Liver (tissue), 9 donors: ENCODE measurements around the gene BPHL. TPM values are rescaled to one million over a fixed set of nuclear protein-coding genes. Genes with fewer than 3 reads are reported as not detected.

Source experiments
- DNase-seq: peaks from one replicate; pipeline ENCODE4 v3.0.0-alpha.2; 2017; ENCODE audit warnings: low spot score
- H3K27ac ChIP-seq, 2 donors: one replicate each; pipeline ENCODE4 v1.7.0; 2013; ENCODE audit warnings: inconsistent platforms in 2 of 2, low read length in 2 of 2, control low read depth in 1 of 2, low read depth in 1 of 2, mild to moderate bottlenecking in 1 of 2
- H3K27me3 ChIP-seq, 4 donors: one replicate each; pipeline versions ENCODE4 v1.6.1 to v1.7.0; 2013; ENCODE audit warnings: low read length in 3 of 4, inconsistent platforms in 1 of 4, mild to moderate bottlenecking in 1 of 4, moderate library complexity in 1 of 4; ENCODE audit not compliant: control insufficient read depth in 4 of 4, insufficient read depth in 4 of 4
- H3K36me3 ChIP-seq, 4 donors: one replicate each; pipeline versions ENCODE4 v1.6.1 to v1.7.0; 2013; ENCODE audit warnings: low read length in 3 of 4, mild to moderate bottlenecking in 3 of 4, low read depth in 1 of 4, moderate library complexity in 1 of 4; ENCODE audit not compliant: control insufficient read depth in 4 of 4, insufficient read depth in 3 of 4
- H3K4me1 ChIP-seq, 4 donors: one replicate each; pipeline versions ENCODE4 v1.6.1 to v1.7.0; 2013; ENCODE audit warnings: low read length in 3 of 4, mild to moderate bottlenecking in 3 of 4, moderate library complexity in 1 of 4; ENCODE audit not compliant: control insufficient read depth in 4 of 4, insufficient read depth in 4 of 4
- H3K4me3 ChIP-seq, 3 donors: one replicate each; pipeline versions ENCODE4 v1.6.1 to v1.7.0; 2013; ENCODE audit warnings: low read length in 3 of 3, control low read depth in 1 of 3, low read depth in 1 of 3, mild to moderate bottlenecking in 1 of 3
- H3K9ac ChIP-seq, 2 donors: one replicate each; pipeline ENCODE4 v1.7.0; 2013; ENCODE audit warnings: low read length in 2 of 2, mild to moderate bottlenecking in 2 of 2, moderate library complexity in 2 of 2, control low read depth in 1 of 2, low read depth in 1 of 2
- H3K9me3 ChIP-seq, 4 donors: one replicate each; pipeline versions ENCODE4 v1.6.1 to v1.7.0; 2013; ENCODE audit warnings: low read length in 3 of 4; ENCODE audit not compliant: control insufficient read depth in 4 of 4
- CTCF ChIP-seq: fragments of 150-350 bp; IDR thresholded peaks from 2 replicates; pipeline ENCODE4 v1.5.1; 2017; ENCODE audit warnings: improper control_type of control experiment, low read depth, low read length; ENCODE audit not compliant: missing input control
- EGR1 ChIP-seq, 2 donors: IDR thresholded peaks; 2 replicates each; pipeline ENCODE4 v1.6.1; 2016 to 2018; ENCODE audit warnings: antibody characterized with exemption in 2 of 2, low read depth in 2 of 2
- FOXA1 ChIP-seq: IDR thresholded peaks from 2 replicates; pipeline ENCODE4 v1.6.1; 2016; ENCODE audit warnings: antibody characterized with exemption
- FOXA2 ChIP-seq: IDR thresholded peaks from 2 replicates; pipeline ENCODE4 v1.6.1; 2016; ENCODE audit warnings: antibody characterized with exemption
- GABPA ChIP-seq, 2 donors: IDR thresholded peaks in 1 of 2; conservative IDR thresholded peaks in 1 of 2; 2 replicates each; pipeline ENCODE4 v1.6.1; 2016; ENCODE audit warnings: antibody characterized with exemption in 2 of 2, mild to moderate bottlenecking in 1 of 2, moderate library complexity in 1 of 2
- HNF4A ChIP-seq, 2 donors: conservative IDR thresholded peaks; 2 replicates each; pipeline ENCODE4 v1.6.1; 2016; ENCODE audit warnings: antibody characterized with exemption in 2 of 2, mild to moderate bottlenecking in 2 of 2
- HNF4G ChIP-seq: IDR thresholded peaks from 2 replicates; pipeline ENCODE4 v1.6.1; 2016; ENCODE audit warnings: antibody characterized with exemption
- JUND ChIP-seq, 2 donors: IDR thresholded peaks; 2 replicates each; pipeline ENCODE4 v1.6.1; 2016; ENCODE audit warnings: antibody characterized with exemption in 2 of 2
- NR2F2 ChIP-seq: IDR thresholded peaks from 2 replicates; pipeline ENCODE4 v1.6.1; 2016; ENCODE audit warnings: antibody characterized with exemption
- RAD21 ChIP-seq, 2 donors: IDR thresholded peaks; 2 replicates each; pipeline ENCODE4 v1.6.1; 2016; ENCODE audit warnings: antibody characterized with exemption in 2 of 2, mild to moderate bottlenecking in 2 of 2
- RXRA ChIP-seq, 2 donors: IDR thresholded peaks; 2 replicates each; pipeline ENCODE4 v1.6.1; 2017 to 2018; ENCODE audit warnings: antibody characterized with exemption in 2 of 2, mild to moderate bottlenecking in 1 of 2
- SP1 ChIP-seq: IDR thresholded peaks from 2 replicates; pipeline ENCODE4 v1.6.1; 2018; ENCODE audit warnings: antibody characterized with exemption, mild to moderate bottlenecking
- TAF1 ChIP-seq: conservative IDR thresholded peaks from 2 replicates; pipeline ENCODE4 v1.6.1; 2016; ENCODE audit warnings: antibody characterized with exemption, mild to moderate bottlenecking
- YY1 ChIP-seq: IDR thresholded peaks from 2 replicates; pipeline ENCODE4 v1.6.1; 2016; ENCODE audit warnings: antibody characterized with exemption, mild to moderate bottlenecking
- WGBS: extraction: QIAGEN DNeasy Blood & Tissue Kit; methylation state at CpG from one replicate; pipeline ENCODE4 v1.1.7; 2013; 5-methylcytosine and 5-hydroxymethylcytosine counted together
- polyA plus RNA-seq, 2 donors: library from polyadenylated mRNA; stranded (reverse) in 1 of 2; unstranded in 1 of 2; fragments of 200-250 nt in 1 of 2; fragments of >200 nt in 1 of 2; fragmentation: Nextera tagmentation in 1 of 2; extraction: Ambion mirVana in 1 of 2; gene quantifications; one replicate each; pipeline versions ENCODE4 v1.2.1 to v1.2.3, GENCODE V29; 2013 to 2015
- total RNA-seq, 2 donors: library from RNA; depleted of rRNA; stranded (reverse); fragments of >200 nt; gene quantifications; one replicate each; pipeline ENCODE4 v1.2.3, GENCODE V29; 2014
- TF ChIP-seq, protein P1 (sequence below): IDR thresholded peaks from 2 replicates; pipeline ENCODE4 v1.6.1; 2016; ENCODE audit warnings: antibody characterized with exemption
- TF ChIP-seq, protein P2 (sequence below): IDR thresholded peaks from 2 replicates; pipeline ENCODE4 v1.6.1; 2016; ENCODE audit warnings: antibody characterized with exemption
- TF ChIP-seq, protein P3 (sequence below): IDR thresholded peaks from 2 replicates; pipeline ENCODE4 v1.6.1; 2016; ENCODE audit warnings: antibody characterized with exemption
- TF ChIP-seq, protein P4 (sequence below): IDR thresholded peaks from 2 replicates; pipeline ENCODE4 v1.6.1; 2016; ENCODE audit warnings: antibody characterized with exemption, mild to moderate bottlenecking
- donor health status: healthy.
- donor health status: healthy.
- donor health status: healthy.
- donor health status: healthy.
- donor health status: healthy.

The BPHL gene
- total and polyA plus RNA-seq, 4 donors: 16.0 to 90.8 (median 31.5) TPM

- peaks cover 2 to 10% (median 4%) of the 10 kb centered on the region in 4 donors for H3K36me3 ChIP-seq
- peaks cover 6 to 49% (median 32%) of the 10 kb centered on the region in 4 donors for H3K4me1 ChIP-seq
- 11% methylated on average over 19 of the region's 19 CpGs for WGBS
- H3K9me3 ChIP-seq: no peaks in the 10 kb centered on the region
- peak overlapping the region; percentile 89 to 93 for H3K9ac ChIP-seq
- peak overlapping the region; percentile 94 to 96 for H3K27ac ChIP-seq
- DNase-seq: no peak
- TF ChIP-seq RAD21 (IDR thresholded peaks at IDR 0.05) (no peak), HNF4A (conservative IDR thresholded peaks at IDR 0.05) (peak; percentile 96 to 97), YY1 (peak; percentile 11), RXRA (IDR thresholded peaks at IDR 0.05) (peak; percentile 66 to 72), EGR1 (IDR thresholded peaks at IDR 0.05; ENCODE audit: low read depth in 2 of 2) (peak in 1 of 2 donors; percentile 16), NR2F2 (no peak), HNF4G (peak; percentile 78), SP1 (peak; percentile 63), CTCF (no peak)
- TF ChIP-seq, protein P1, sequence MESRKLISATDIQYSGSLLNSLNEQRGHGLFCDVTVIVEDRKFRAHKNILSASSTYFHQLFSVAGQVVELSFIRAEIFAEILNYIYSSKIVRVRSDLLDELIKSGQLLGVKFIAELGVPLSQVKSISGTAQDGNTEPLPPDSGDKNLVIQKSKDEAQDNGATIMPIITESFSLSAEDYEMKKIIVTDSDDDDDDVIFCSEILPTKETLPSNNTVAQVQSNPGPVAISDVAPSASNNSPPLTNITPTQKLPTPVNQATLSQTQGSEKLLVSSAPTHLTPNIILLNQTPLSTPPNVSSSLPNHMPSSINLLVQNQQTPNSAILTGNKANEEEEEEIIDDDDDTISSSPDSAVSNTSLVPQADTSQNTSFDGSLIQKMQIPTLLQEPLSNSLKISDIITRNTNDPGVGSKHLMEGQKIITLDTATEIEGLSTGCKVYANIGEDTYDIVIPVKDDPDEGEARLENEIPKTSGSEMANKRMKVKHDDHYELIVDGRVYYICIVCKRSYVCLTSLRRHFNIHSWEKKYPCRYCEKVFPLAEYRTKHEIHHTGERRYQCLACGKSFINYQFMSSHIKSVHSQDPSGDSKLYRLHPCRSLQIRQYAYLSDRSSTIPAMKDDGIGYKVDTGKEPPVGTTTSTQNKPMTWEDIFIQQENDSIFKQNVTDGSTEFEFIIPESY: no peak
- no peaks in the 10 kb centered on the region for H3K27me3 ChIP-seq
- H3K4me3 ChIP-seq: peak overlapping the region; percentile 75 to 87 (median 84)
Observed at GRCh38 chr6:3119040-3119723, 671 bp downstream of the BPHL start.

- Histone ChIP-seq H3K4me3 (peak overlapping the region; percentile 14 to 29 (median 14)), H3K27me3 (no peaks in the 10 kb centered on the region), H3K4me1 (peaks cover 6 to 53% (median 37%) of the 10 kb centered on the region in 4 donors), H3K9ac (peak overlapping the region in 1 of 2 donors; percentile 50), H3K27ac (peak overlapping the region; percentile 76 to 77), H3K9me3 (no peaks in the 10 kb centered on the region), H3K36me3 (no peaks in the 10 kb centered on the region)
- no peak for DNase-seq
- 43% methylated on average over 5 of the region's 5 CpGs for WGBS
- TF ChIP-seq, protein P2, sequence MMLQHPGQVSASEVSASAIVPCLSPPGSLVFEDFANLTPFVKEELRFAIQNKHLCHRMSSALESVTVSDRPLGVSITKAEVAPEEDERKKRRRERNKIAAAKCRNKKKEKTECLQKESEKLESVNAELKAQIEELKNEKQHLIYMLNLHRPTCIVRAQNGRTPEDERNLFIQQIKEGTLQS: no peak
- TF ChIP-seq SP1 (no peak), RAD21 (IDR thresholded peaks at IDR 0.05) (no peak), YY1 (peak; percentile 86), FOXA2 (no peak), NR2F2 (no peak), HNF4A (conservative IDR thresholded peaks at IDR 0.05) (peak; percentile 46 to 72), TAF1 (no peak), CTCF (no peak), RXRA (IDR thresholded peaks at IDR 0.05) (peak in 1 of 2 donors; percentile 18), EGR1 (IDR thresholded peaks at IDR 0.05; ENCODE audit: low read depth in 2 of 2) (no peak), HNF4G (no peak), FOXA1 (no peak), JUND (IDR thresholded peaks at IDR 0.05) (peak in 1 of 2 donors; percentile 2), GABPA (IDR thresholded peaks at IDR 0.05 in 1 of 2, conservative IDR thresholded peaks at IDR 0.05 in 1 of 2) (no peak)
- TF ChIP-seq, protein P3, sequence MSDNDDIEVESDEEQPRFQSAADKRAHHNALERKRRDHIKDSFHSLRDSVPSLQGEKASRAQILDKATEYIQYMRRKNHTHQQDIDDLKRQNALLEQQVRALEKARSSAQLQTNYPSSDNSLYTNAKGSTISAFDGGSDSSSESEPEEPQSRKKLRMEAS: no peak
- TF ChIP-seq, protein P4, sequence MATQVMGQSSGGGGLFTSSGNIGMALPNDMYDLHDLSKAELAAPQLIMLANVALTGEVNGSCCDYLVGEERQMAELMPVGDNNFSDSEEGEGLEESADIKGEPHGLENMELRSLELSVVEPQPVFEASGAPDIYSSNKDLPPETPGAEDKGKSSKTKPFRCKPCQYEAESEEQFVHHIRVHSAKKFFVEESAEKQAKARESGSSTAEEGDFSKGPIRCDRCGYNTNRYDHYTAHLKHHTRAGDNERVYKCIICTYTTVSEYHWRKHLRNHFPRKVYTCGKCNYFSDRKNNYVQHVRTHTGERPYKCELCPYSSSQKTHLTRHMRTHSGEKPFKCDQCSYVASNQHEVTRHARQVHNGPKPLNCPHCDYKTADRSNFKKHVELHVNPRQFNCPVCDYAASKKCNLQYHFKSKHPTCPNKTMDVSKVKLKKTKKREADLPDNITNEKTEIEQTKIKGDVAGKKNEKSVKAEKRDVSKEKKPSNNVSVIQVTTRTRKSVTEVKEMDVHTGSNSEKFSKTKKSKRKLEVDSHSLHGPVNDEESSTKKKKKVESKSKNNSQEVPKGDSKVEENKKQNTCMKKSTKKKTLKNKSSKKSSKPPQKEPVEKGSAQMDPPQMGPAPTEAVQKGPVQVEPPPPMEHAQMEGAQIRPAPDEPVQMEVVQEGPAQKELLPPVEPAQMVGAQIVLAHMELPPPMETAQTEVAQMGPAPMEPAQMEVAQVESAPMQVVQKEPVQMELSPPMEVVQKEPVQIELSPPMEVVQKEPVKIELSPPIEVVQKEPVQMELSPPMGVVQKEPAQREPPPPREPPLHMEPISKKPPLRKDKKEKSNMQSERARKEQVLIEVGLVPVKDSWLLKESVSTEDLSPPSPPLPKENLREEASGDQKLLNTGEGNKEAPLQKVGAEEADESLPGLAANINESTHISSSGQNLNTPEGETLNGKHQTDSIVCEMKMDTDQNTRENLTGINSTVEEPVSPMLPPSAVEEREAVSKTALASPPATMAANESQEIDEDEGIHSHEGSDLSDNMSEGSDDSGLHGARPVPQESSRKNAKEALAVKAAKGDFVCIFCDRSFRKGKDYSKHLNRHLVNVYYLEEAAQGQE: no peak
- TF ChIP-seq, protein P1: no peak
Observed at GRCh38 chr6:3120765-3121089, 2.2 kb downstream of the BPHL start.
